HepG2 (cell line): ENCODE measurements around the gene NPW. TPM values are rescaled to one million over a fixed set of nuclear protein-coding genes. Genes with fewer than 3 reads are reported as not detected.

Experiments used
- ATAC-seq: fragments of 200-7000 bp; cut with Tn5 transposase; 3 replicates; pipeline ENCODE4 v1.9.1; 2020; ENCODE audit warnings: mild to moderate bottlenecking, moderate library complexity
- BruUV-seq: library from RNA; stranded (reverse); fragments of 400-500 nt; replicated peaks from 2 replicates; lab custom pipeline; 2021; lab: Mats Ljungman, UMichigan
- CTCF ChIA-PET: fragments of 300-600 bp; formaldehyde crosslinking; extraction: SDS; loops from one replicate; lab custom pipeline; 2021; ENCODE audit warnings: low total read pairs, inconsistent platforms, low intra/inter-chr PET ratio; lab: Yijun Ruan, JAX
- POLR2A ChIA-PET: fragments of 350-600 bp; sonication (Branson Sonifier 250); formaldehyde crosslinking; loops from one replicate; lab custom pipeline; 2020; ENCODE audit warnings: antibody characterized with exemption, inconsistent platforms; lab: Yijun Ruan, JAX
- DNase-seq: peaks from one replicate; pipeline ENCODE4 v3.0.0-alpha.2; 2015; ENCODE audit warnings: low spot score
- FAIRE-seq: peaks from 3 replicates; lab custom pipeline; 2011; peaks lifted over from hg19 to GRCh38; lab: Jason Lieb, UNC
- H2AFZ ChIP-seq: one replicate; pipeline ENCODE4 v1.6.1; 2011; ENCODE audit warnings: low read length, inconsistent platforms
- H3K27ac ChIP-seq: fragments of 300-600 bp; 3 replicates; pipeline ENCODE4 v1.8.0; 2011; ENCODE audit warnings: mixed run types, mild to moderate bottlenecking, mixed read lengths, low read length, inconsistent platforms; ENCODE audit not compliant: insufficient read depth; ENCODE audit errors: extremely low read length
- H3K27me3 ChIP-seq, 2 experiments: fragments of 200-600 bp in 1 of 2; 2 replicates in 1 of 2; 3 replicates in 1 of 2; pipeline versions ENCODE4 v1.6.0 to v1.8.0; 2011; ENCODE audit warnings: low read length in 2 of 2, mild to moderate bottlenecking in 2 of 2, moderate library complexity in 2 of 2, inconsistent platforms in 1 of 2; ENCODE audit not compliant: insufficient read depth in 2 of 2, control insufficient read depth in 1 of 2
- H3K36me3 ChIP-seq, 2 experiments: fragments of 200-600 bp in 1 of 2; replicated peaks in 1 of 2; 2 replicates in 1 of 2; 3 replicates in 1 of 2; pipeline versions ENCODE4 v1.5.1 to v1.8.0; 2011; ENCODE audit warnings: low read length in 2 of 2, inconsistent platforms in 1 of 2; ENCODE audit not compliant: insufficient read depth in 2 of 2, control insufficient read depth in 1 of 2
- H3K4me1 ChIP-seq: 2 replicates; pipeline ENCODE4 v1.5.1; 2012; ENCODE audit warnings: low read length, inconsistent platforms; ENCODE audit not compliant: insufficient read depth
- H3K4me2 ChIP-seq: 2 replicates; pipeline ENCODE4 v1.6.0; 2011; ENCODE audit warnings: low read depth, low read length, inconsistent platforms
- H3K4me3 ChIP-seq, 3 experiments: fragments of 200-600 bp in 1 of 3; sonication (generic), shearing (Covaris generic) in 1 of 3; replicated peaks in 1 of 3; 2 replicates each; pipeline ENCODE4 v1.5.1; 2011 to 2016; ENCODE audit warnings: low read length in 3 of 3, inconsistent platforms in 2 of 3, low read depth in 2 of 3, mild to moderate bottlenecking in 2 of 3, control low read depth in 1 of 3, mixed read lengths in 1 of 3; ENCODE audit not compliant: insufficient read depth in 1 of 3
- H3K79me2 ChIP-seq: one replicate; pipeline ENCODE4 v1.6.1; 2011; ENCODE audit warnings: low read length, inconsistent platforms; ENCODE audit not compliant: insufficient read depth
- H3K9ac ChIP-seq: 2 replicates; pipeline ENCODE4 v1.6.0; 2011; ENCODE audit warnings: mild to moderate bottlenecking, low read depth, low read length, inconsistent platforms; ENCODE audit not compliant: insufficient read depth
- H3K9me3 ChIP-seq: 2 replicates; pipeline ENCODE4 v1.5.1; 2012; ENCODE audit warnings: mild to moderate bottlenecking, low read length
- H4K20me1 ChIP-seq: 2 replicates; pipeline ENCODE4 v1.6.0; 2011; ENCODE audit warnings: inconsistent platforms, mild to moderate bottlenecking, low read length, moderate library complexity; ENCODE audit not compliant: insufficient read depth
- ARNTL ChIP-seq: sonication (generic); formaldehyde crosslinking; IDR thresholded peaks from 2 replicates; pipeline ENCODE4 v1.4.0; 2020; ENCODE audit warnings: mild to moderate bottlenecking, missing genetic modification reagents
- CSRNP1 ChIP-seq: sonication (generic); formaldehyde crosslinking; IDR thresholded peaks from 2 replicates; pipeline ENCODE4 v1.8.1; 2023; ENCODE audit warnings: mild to moderate bottlenecking, missing genetic modification reagents
- HOMEZ ChIP-seq: IDR thresholded peaks from 2 replicates; pipeline ENCODE4 v1.6.1; 2016; ENCODE audit warnings: low read depth
- SNRNP70 ChIP-seq: fragments of 200-400 bp; formaldehyde crosslinking; IDR thresholded peaks from 2 replicates; pipeline ENCODE4 v1.6.1; 2017; ENCODE audit warnings: mild to moderate bottlenecking, low read depth, low read length, moderate library complexity
- TMF1 ChIP-seq: sonication (generic); formaldehyde crosslinking; IDR thresholded peaks from 2 replicates; pipeline ENCODE4 v1.8.1; 2022; ENCODE audit warnings: low read depth, missing genetic modification reagents
- ZBTB39 ChIP-seq: sonication (generic); formaldehyde crosslinking; IDR thresholded peaks from 2 replicates; pipeline ENCODE4 v1.5.0; 2020; ENCODE audit warnings: missing genetic modification reagents
- ZFP90 ChIP-seq: sonication (generic); formaldehyde crosslinking; IDR thresholded peaks from 2 replicates; pipeline ENCODE4 v1.8.0; 2022; ENCODE audit warnings: missing genetic modification reagents, mild to moderate bottlenecking, inconsistent platforms, borderline replicate concordance
- ZNF276 ChIP-seq: sonication (generic); formaldehyde crosslinking; IDR thresholded peaks from 2 replicates; pipeline ENCODE4 v1.4.0; 2020; ENCODE audit warnings: mild to moderate bottlenecking, low read depth, missing genetic modification reagents
- ZNF44 ChIP-seq: sonication (generic); formaldehyde crosslinking; IDR thresholded peaks from 2 replicates; pipeline ENCODE4 v1.5.1; 2020; ENCODE audit warnings: mild to moderate bottlenecking, missing genetic modification reagents
- ZNF441 ChIP-seq: sonication (generic); formaldehyde crosslinking; IDR thresholded peaks from 2 replicates; pipeline ENCODE4 v1.7.0; 2021; ENCODE audit warnings: missing genetic modification reagents, borderline replicate concordance
- ZNF446 ChIP-seq: sonication (generic); formaldehyde crosslinking; IDR thresholded peaks from 2 replicates; pipeline ENCODE4 v1.5.0; 2020; ENCODE audit warnings: mild to moderate bottlenecking, missing genetic modification reagents
- ZNF564 ChIP-seq: sonication (generic); formaldehyde crosslinking; IDR thresholded peaks from 2 replicates; pipeline ENCODE4 v1.8.1; 2023; ENCODE audit warnings: mild to moderate bottlenecking, missing genetic modification reagents
- ZNF678 ChIP-seq: sonication (generic); formaldehyde crosslinking; IDR thresholded peaks from 2 replicates; pipeline ENCODE4 v1.4.0; 2020; ENCODE audit warnings: mild to moderate bottlenecking, missing genetic modification reagents
- ZNF768 ChIP-seq: sonication (generic); formaldehyde crosslinking; IDR thresholded peaks from 2 replicates; pipeline ENCODE4 v1.4.0; 2020; ENCODE audit warnings: missing genetic modification reagents
- ZSCAN25 ChIP-seq: sonication (generic); formaldehyde crosslinking; IDR thresholded peaks from 2 replicates; pipeline ENCODE4 v1.8.0; 2022; ENCODE audit warnings: mild to moderate bottlenecking, missing genetic modification reagents
- WGBS: methylation state at CpG from one replicate; pipeline ENCODE4 v1.1.6; 2017; ENCODE audit warnings: low lambda C conversion rate; 5-methylcytosine and 5-hydroxymethylcytosine counted together
- in situ Hi-C: cut with HindIII; loops from 2 replicates; pipeline ENCODE4 v1.10.0; 2017; ENCODE audit warnings: low pct_unique_long_range_greater_than_20kb; ENCODE audit not compliant: extremely low pct_ligation_motif_present
- intact Hi-C: fragments of 100-400 bp; cut with micrococcal nuclease; formaldehyde crosslinking; loops from one replicate; pipeline ENCODE4 v1.10.0; 2022; ENCODE audit not compliant: unreplicated experiment
- polyA plus RNA-seq, 8 experiments: library from polyadenylated mRNA; depleted of rRNA in 3 of 8; stranded (reverse) in 7 of 8; unstranded in 1 of 8; fragments of >200 nt; fragmentation: Illumina TruSeq in 4 of 8; extraction: Trizol in 4 of 8; gene quantifications; 2 replicates each; pipeline versions ENCODE4 v1.2.1 to v1.2.3, GENCODE V29; 2011 to 2016; ENCODE audit warnings: low read depth in 4 of 8, missing spikeins in 1 of 8, mixed read lengths in 1 of 8; ENCODE audit not compliant: insufficient read depth in 1 of 8
- total RNA-seq, 5 experiments: library from RNA; depleted of rRNA; stranded (reverse); fragments of >200 nt; fragmentation: Illumina TruSeq; extraction: Trizol; gene quantifications; 2 replicates each; pipeline ENCODE4 v1.2.3, GENCODE V29; 2016; ENCODE audit warnings: low read depth in 1 of 5

NPW gene
- total and polyA plus RNA-seq, 2 of the 13 experiments (the other 11 are each of a cell fraction or from before 2014, with no cell fraction given) = 0.24 to 0.97 TPM

- no peak for FAIRE-seq
- Histone ChIP-seq H3K79me2 (peaks cover 13% of the 10 kb centered on the region), H3K4me3 (peak overlapping the region; percentile 65 to 84 (median 81); a peak in 5 of 6 replicates), H3K4me2 (peak overlapping the region; percentile 91), H3K27ac (peak overlapping the region; percentile 97), H3K27me3 (no peaks in the 10 kb centered on the region), H3K36me3 (peaks cover 12 to 21% of the 10 kb centered on the region in 2 experiments; a peak in 4 of 5 replicates), H3K9ac (peak overlapping the region; percentile 64), H3K4me1 (peaks cover 47% of the 10 kb centered on the region), H4K20me1 (no peaks in the 10 kb centered on the region), H2AFZ (no peak overlapping the region), H3K9me3 (no peaks in the 10 kb centered on the region)
- 48% methylated on average over 13 of the region's 19 CpGs for WGBS
- DNase-seq = no peak
- intact Hi-C loops (no loop called here), in situ Hi-C loops (no loop called here)
- no TSS peak for BruUV-seq
- CTCF ChIA-PET = interaction anchor here (1.2 kb wide), 1 partner anchor 21 kb away, joined by 4 read pairs; no protein-coding TSS in a partner anchor
- POLR2A ChIA-PET = interaction anchor here (0.6 to 6.8 kb wide), 4 partner anchors 11 to 757 kb away, joined by 3 to 62 read pairs (median 14); partner anchors contain the start of gene RPS2
- ATAC-seq = no peak
- TF ChIP-seq SNRNP70 (no peak), ZBTB39 (CRISPR knock-in tag) (0 out of 2 replicates have a peak, but pooled peaks have one; percentile 4), HOMEZ (CRISPR knock-in tag) (no peak), ZFP90 (CRISPR knock-in tag) (0 out of 2 replicates have a peak, but pooled peaks have one; percentile 34), TMF1 (CRISPR knock-in tag) (0 out of 2 replicates have a peak, but pooled peaks have one; percentile 41), ARNTL (CRISPR knock-in tag) (0 out of 2 replicates have a peak, but pooled peaks have one; percentile 16), ZNF276 (CRISPR knock-in tag) (0 out of 2 replicates have a peak, but pooled peaks have one; percentile 29), ZNF44 (CRISPR knock-in tag) (0 out of 2 replicates have a peak, but pooled peaks have one; percentile 25), CSRNP1 (peak; percentile 51; the same call in 1 of the 2 replicates), ZNF678 (CRISPR knock-in tag) (0 out of 2 replicates have a peak, but pooled peaks have one; percentile 25), ZNF446 (CRISPR knock-in tag) (0 out of 2 replicates have a peak, but pooled peaks have one; percentile 75), ZSCAN25 (CRISPR knock-in tag) (no peak), ZNF564 (no peak), ZNF768 (CRISPR knock-in tag) (peak; percentile 81; the same call in 1 of the 2 replicates), ZNF441 (CRISPR knock-in tag) (no peak)
Observed at GRCh38 chr16:1982991-1983543, 36.5 kb upstream of the NPW start.
